ENCODE measurements around the gene COX4I1. TPM values are rescaled to one million over a fixed set of nuclear protein-coding genes. Genes with fewer than 3 reads are reported as not detected.

Gene COX4I1
- total RNA-seq, 2 donors from 2014 or later = 220 to 234 TPM

DNA sequence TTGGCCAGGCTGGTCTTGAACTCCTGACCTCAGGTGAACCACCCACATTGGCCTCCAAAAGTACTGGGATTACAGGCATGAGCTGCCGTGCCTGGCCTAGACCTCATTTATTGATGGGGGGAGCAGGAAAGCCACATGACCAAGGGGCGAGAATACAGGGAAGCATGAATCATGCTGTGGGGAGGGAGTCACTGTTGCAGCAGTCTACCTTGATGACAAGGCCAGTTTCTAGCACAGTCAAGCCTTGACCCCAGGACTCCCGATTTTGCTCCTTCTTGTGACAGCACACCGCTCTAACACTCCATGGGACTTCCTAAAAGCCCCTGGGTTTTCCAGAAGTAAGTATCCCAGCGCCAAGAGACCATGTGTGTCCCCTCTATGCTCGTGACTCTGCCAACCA, 56.6 kb downstream of the COX4I1 start:
- Histone ChIP-seq H3K27ac (no peak overlapping the region), H3K4me1 (ENCODE audit: control insufficient read depth in 1 of 2, low read depth in 2 of 2) (no peaks in the 10 kb centered on the region), H3K27me3 (replicated peaks; ENCODE audit: insufficient read depth) (no peaks in the 10 kb centered on the region), H3K9me3 (no peaks in the 10 kb centered on the region), H3K4me3 (no peak overlapping the region), H3K36me3 (no peaks in the 10 kb centered on the region)
- no peak for TF ChIP-seq CTCF (IDR thresholded peaks at IDR 0.05)
- DNase-seq (ENCODE audit: low spot score) (no peak), ATAC-seq (ENCODE audit: insufficient number of reproducible peaks, low FRiP score, low read depth) (no peak)

DNA sequence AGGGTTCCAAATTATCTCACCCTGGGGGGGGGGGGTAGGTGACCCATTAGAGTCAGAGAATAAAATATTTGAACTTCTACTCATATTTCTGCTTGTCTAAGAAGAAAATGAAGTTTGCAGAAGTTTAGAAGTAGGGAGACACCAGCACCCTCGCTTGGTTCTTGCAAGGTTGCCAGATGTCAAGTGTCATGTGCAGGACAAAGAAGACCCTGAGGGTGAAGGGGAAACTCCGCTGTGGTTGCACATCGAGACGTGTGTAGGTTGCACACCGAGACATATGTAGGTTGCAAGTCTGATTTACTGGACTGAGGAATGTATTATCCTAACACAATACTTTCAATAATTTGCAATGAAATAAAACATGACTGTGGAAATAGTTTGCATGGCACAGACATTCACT, 57.1 kb downstream of the COX4I1 start:
- Histone ChIP-seq H3K36me3 (no peaks in the 10 kb centered on the region), H3K27me3 (replicated peaks; ENCODE audit: insufficient read depth) (no peaks in the 10 kb centered on the region), H3K27ac (no peak overlapping the region), H3K4me3 (no peak overlapping the region), H3K4me1 (ENCODE audit: control insufficient read depth in 1 of 2, low read depth in 2 of 2) (no peaks in the 10 kb centered on the region), H3K9me3 (no peaks in the 10 kb centered on the region)
- no peak for TF ChIP-seq CTCF (IDR thresholded peaks at IDR 0.05)
- no peak for ATAC-seq (ENCODE audit: insufficient number of reproducible peaks, low FRiP score, low read depth)
- DNase-seq (ENCODE audit: low spot score) = no peak

Other genes starting within 250 kb of the COX4I1 start
- 10 to 100 TPM; 72.6 to 96.2 TPM for gene GSE1, start 186.4 kb upstream of the COX4I1 start, total RNA-seq
- gene GINS2, start 110.7 kb upstream of the COX4I1 start, total RNA-seq = 1 to 10 TPM in 1 of 2 donors, under 1 TPM in 1; 0.28 to 2.0 TPM
- 1 to 10 TPM in 1 of 2 donors, not detected in 1; 1.2 TPM for gene C16orf74, start 48.6 kb upstream of the COX4I1 start, total RNA-seq
- gene EMC8, start 151 bp upstream of the COX4I1 start, total RNA-seq = 10 to 100 TPM; 30.7 to 36.6 TPM
- gene IRF8, start 99.5 kb downstream of the COX4I1 start, total RNA-seq = 10 to 100 TPM; 27.0 to 28.8 TPM